ENCODE results near the gene CIAO2A.

DNA sequence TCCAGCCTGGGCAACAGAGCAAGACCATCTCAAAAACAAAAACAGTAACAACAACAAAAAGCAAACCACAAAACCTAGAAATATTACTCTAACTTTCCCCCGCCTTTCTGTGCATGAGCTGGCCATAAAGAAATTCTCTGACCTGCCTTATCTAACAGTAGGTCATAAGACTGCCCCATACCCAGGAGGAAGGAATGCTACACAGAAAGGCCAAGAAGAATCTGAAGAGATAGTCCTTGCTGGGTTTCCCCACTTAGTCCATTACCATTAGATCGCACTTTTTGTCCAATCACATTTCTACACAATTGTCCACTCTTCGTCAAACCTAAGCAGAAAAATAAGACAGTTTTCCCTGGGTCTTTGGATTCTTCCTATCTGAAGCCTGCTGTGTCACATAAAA is 23.5 kb downstream of the CIAO2A start:
- TF ChIP-seq GATA2 (IDR thresholded peaks at IDR 0.05; ENCODE audit: low read depth, low read length) = no peak
- TF ChIP-seq GATA3 (IDR thresholded peaks at IDR 0.05; ENCODE audit: low read depth, low read length) = no peak

All from SH-SY5Y (cell line).